Measurements from ENCODE around the gene TAF13.
"Not testable (repeated sequence)": the region's sequence is repeated elsewhere in the genome, so short reads cannot be mapped to it uniquely, and the experiment has no call there.

TAF13 gene

GRCh38 chr1:109029493-109029892, 46.3 kb downstream of the TAF13 start:
- H3K4me3 ChIP-seq (ENCODE audit: low read depth, low read length); POLR2A ChIA-PET; H3K36me3 ChIP-seq (ENCODE audit: control insufficient read depth in 2 of 2, insufficient read depth in 1 of 2, low read length in 2 of 2); H3K4me1 ChIP-seq (ENCODE audit: control insufficient read depth, insufficient read depth, low read length); H3K9me3 ChIP-seq (ENCODE audit: control insufficient read depth, insufficient read depth, low read depth, low read length); H3K27ac ChIP-seq (ENCODE audit: extremely low read depth, low read depth, low read length): not testable (repeated sequence)
- CTCF ChIA-PET, result interaction anchor here (0.6 kb wide), 1 partner anchor 82 kb away, joined by 3 read pairs; no protein-coding TSS in a partner anchor
- TF ChIP-seq ZNF518A (tag by site-specific recombination; conservative IDR thresholded peaks at IDR 0.05; ENCODE audit: low read depth), result peak; percentile 62; the same call in 1 of the 2 replicates
- TF ChIP-seq ZBTB11 (tag by site-specific recombination; conservative IDR thresholded peaks at IDR 0.05; ENCODE audit: low read depth), result peak; percentile 52
- TF ChIP-seq ZNF623 (tag by site-specific recombination; IDR thresholded peaks at IDR 0.05), result peak; percentile 29
- peak; percentile 75; the same call in 1 of the 2 replicates for TF ChIP-seq ZNF394 (tag by site-specific recombination; IDR thresholded peaks at IDR 0.05; ENCODE audit: borderline replicate concordance)
- TF ChIP-seq ZNF426 (tag by site-specific recombination; IDR thresholded peaks at IDR 0.05), result peak; percentile 48
- 0 out of 2 replicates have a peak, but pooled peaks have one; percentile 13 for TF ChIP-seq ZNF266 (tag by site-specific recombination; IDR thresholded peaks at IDR 0.05; ENCODE audit: low read depth)
- 0 out of 2 replicates have a peak, but pooled peaks have one; percentile 5 for TF ChIP-seq ZNF654 (tag by site-specific recombination; IDR thresholded peaks at IDR 0.05; ENCODE audit: low read depth)
- TF ChIP-seq ZXDB (tag by site-specific recombination; IDR thresholded peaks at IDR 0.05), result 0 out of 2 replicates have a peak, but pooled peaks have one; percentile 14

- Histone ChIP-seq H3K36me3 (ENCODE audit: control insufficient read depth in 2 of 2, insufficient read depth in 1 of 2, low read length in 2 of 2) (peaks cover 0 to 3% of the 10 kb centered on the region in 2 experiments; a peak in 2 of 3 replicates), H3K9me3 (ENCODE audit: control insufficient read depth, insufficient read depth, low read depth, low read length) (no peaks in the 10 kb centered on the region), H3K4me1 (ENCODE audit: control insufficient read depth, insufficient read depth, low read length) (no peaks in the 10 kb centered on the region), H3K4me3 (ENCODE audit: low read depth, low read length) (no peak overlapping the region), H3K27ac (ENCODE audit: extremely low read depth, low read depth, low read length) (no peak overlapping the region)
- TF ChIP-seq KLF1 (tag by site-specific recombination; IDR thresholded peaks at IDR 0.05) (no peak), ZNF664 (tag by site-specific recombination; IDR thresholded peaks at IDR 0.05) (peak; percentile 92)
- POLR2A ChIA-PET, result interaction anchor here (0.5 to 1.6 kb wide), 2 partner anchors 72 to 76 kb away, joined by 4 to 7 read pairs; no protein-coding TSS in a partner anchor
- CTCF ChIA-PET, result interaction anchor here (0.6 to 1.2 kb wide), 6 partner anchors 9 to 226 kb away, joined by 3 to 7 read pairs (median 3); no protein-coding TSS in a partner anchor
Observed at GRCh38 chr1:109027841-109028240, 48.0 kb downstream of the TAF13 start.

GRCh38 chr1:109025694-109026093, 50.1 kb downstream of the TAF13 start:
- H3K36me3 ChIP-seq (ENCODE audit: control insufficient read depth in 2 of 2, insufficient read depth in 1 of 2, low read length in 2 of 2), result peaks cover 8 to 12% of the 10 kb centered on the region in 2 experiments; a peak in 2 of 3 replicates
- H3K4me1 ChIP-seq (ENCODE audit: control insufficient read depth, insufficient read depth, low read length), result no peaks in the 10 kb centered on the region
- H3K27ac ChIP-seq (ENCODE audit: extremely low read depth, low read depth, low read length), result no peak overlapping the region
- no peak overlapping the region for H3K4me3 ChIP-seq (ENCODE audit: low read depth, low read length)
- CTCF ChIA-PET, result interaction anchor here (0.8 kb wide), 1 partner anchor 12 kb away, joined by 5 read pairs; no protein-coding TSS in a partner anchor
- no peaks in the 10 kb centered on the region for H3K9me3 ChIP-seq (ENCODE audit: control insufficient read depth, insufficient read depth, low read depth, low read length)
- POLR2A ChIA-PET, result interaction anchor here (1.5 kb wide), 1 partner anchor 50 kb away, joined by 3 read pairs; the partner anchor contains the start of gene TAF13
- TF ChIP-seq PRDM6 (tag by site-specific recombination; IDR thresholded peaks at IDR 0.05) (peak; percentile 32; the same call in 1 of the 2 replicates), ZNF175 (tag by site-specific recombination; IDR thresholded peaks at IDR 0.05) (no peak), ZSCAN5A (tag by site-specific recombination; IDR thresholded peaks at IDR 0.05) (no peak), KLF8 (tag by site-specific recombination; IDR thresholded peaks at IDR 0.05) (no peak), ZNF114 (tag by site-specific recombination; IDR thresholded peaks at IDR 0.05) (no peak), ZFP41 (tag by site-specific recombination; IDR thresholded peaks at IDR 0.05; ENCODE audit: borderline replicate concordance) (no peak)
